Heart right ventricle (tissue), 16 donors: ENCODE results near the gene ZNF414. TPM values are rescaled to one million over a fixed set of nuclear protein-coding genes. Genes with fewer than 3 reads are reported as not detected.

Experiments
- ATAC-seq, 8 donors: fragments of 200-7000 bp; cut with Tn5 transposase; one replicate each; pipeline ENCODE4 v1.9.1; 2020; ENCODE audit warnings: mild to moderate bottlenecking in 8 of 8, moderate library complexity in 8 of 8, moderate number of reproducible peaks in 1 of 8
- DNase-seq, 2 donors: peaks; one replicate each; pipeline ENCODE4 v3.0.0-alpha.2; 2020
- H3K27ac ChIP-seq, 10 donors: fragments of 200-600 bp; sonication (generic) in 2 of 10; one replicate each; pipeline versions ENCODE4 v1.5.0 to v1.8.0; 2020 to 2022; ENCODE audit warnings: mild to moderate bottlenecking in 3 of 10
- H3K27me3 ChIP-seq, 7 donors: fragments of 200-600 bp; one replicate each; pipeline ENCODE4 v1.8.0; 2021 to 2022; ENCODE audit warnings: mild to moderate bottlenecking in 2 of 7
- H3K36me3 ChIP-seq, 9 donors: fragments of 200-600 bp; sonication (generic) in 1 of 9; one replicate each; pipeline versions ENCODE4 v1.5.0 to v1.8.0; 2020 to 2022; ENCODE audit warnings: mild to moderate bottlenecking in 2 of 9
- H3K4me1 ChIP-seq, 9 donors: fragments of 200-600 bp; sonication (generic) in 1 of 9; one replicate each; pipeline versions ENCODE4 v1.5.0 to v1.8.0; 2020 to 2022; ENCODE audit warnings: mild to moderate bottlenecking in 4 of 9
- H3K4me3 ChIP-seq, 10 donors: fragments of 200-600 bp; sonication (generic) in 2 of 10; one replicate each; pipeline versions ENCODE4 v1.5.0 to v1.8.0; 2020 to 2022; ENCODE audit warnings: mild to moderate bottlenecking in 7 of 10, moderate library complexity in 2 of 10
- H3K9me3 ChIP-seq, 11 donors: fragments of 200-600 bp in 10 of 11; sonication (generic) in 2 of 11; one replicate each; pipeline versions ENCODE4 v1.5.0 to v1.8.0; 2013 to 2022; ENCODE audit warnings: mild to moderate bottlenecking in 2 of 11, control low read depth in 1 of 11, moderate library complexity in 1 of 11
- WGBS, 2 donors: extraction: QIAGEN DNeasy Blood & Tissue Kit; methylation state at CpG; one replicate each; pipeline ENCODE4 v1.1.7; 2013; ENCODE audit warnings: inconsistent platforms in 1 of 2; 5-methylcytosine and 5-hydroxymethylcytosine counted together
- intact Hi-C, 10 donors: fragments of 100-400 bp; cut with DNase I; formaldehyde crosslinking; loops; one replicate each; pipeline versions ENCODE4 v1.11.1 to v1.14.2; 2022
- polyA plus RNA-seq, 2 donors: library from polyadenylated mRNA; stranded (reverse); fragments of 200-250 nt; gene quantifications; one replicate each; pipeline ENCODE4 v1.2.3, GENCODE V29; 2013
- total RNA-seq, 10 donors: library from RNA; stranded (reverse); fragmentation: NEBNext Ultra II Directional in 3 of 10; extraction: Animal tissue kit (Norgen Biotek cat#: 25700) in 3 of 10; gene quantifications; one replicate each; pipeline versions ENCODE4 v1.2.1 to v1.2.4, GENCODE V29; 2021 to 2023
- TF ChIP-seq, protein P1 (sequence below), 9 donors: fragments of 200-600 bp; sonication (generic) in 2 of 9; IDR thresholded peaks; one replicate each; pipeline versions ENCODE4 v1.5.0 to v1.8.0; 2021 to 2022; ENCODE audit warnings: antibody characterized with exemption in 9 of 9, mild to moderate bottlenecking in 5 of 9, moderate library complexity in 1 of 9
- donor health status: Arrhythmogenic right ventricular cardiomyopathy.
- donor health status: ischemic (EF 13 %, LVEDD 7.1; RV severe dilation, severe dysfunction).
- donor health status: healthy with polysubstance abuse.
- donor health status: DM: no; HTN: yes; CAD: no.
- donor health status: DM: no; HTN: no; CAD: no.
- donor health status: ischemic (EF 25% LVEDD 6.9; RV normal size, moderate dysfunction).
- donor health status: ischemic (EF 25% LVEDD 5.7; RV mildly dilated, moderate dysfunction).
- donor health status: healthy.
- donor health status: DM: yes; HTN: yes; CAD: no.
- donor health status: Ischemic cardiomyopathy.
- donor health status: ischemic (EF 35%, LVEDD 5.7; RV mildly dilated, moderate dysfunction).
- donor health status: nonischemic (EF 11% LVEDD 7.7; RV severe dilation, severe dysfunction).
- donor health status: DM: yes; HTN: yes; CAD: no.
- donor health status: PGD.
- donor health status: ischemic (EF 29% LVEDD 5.4; RV normal size, mild dysfunction).
- donor health status: nonischemic (EF 23%, LVEDD 6.1; RV moderate dilation, normal function).

Gene ZNF414
- total and polyA plus RNA-seq, 12 donors: 11.7 to 34.3 (median 17.7) TPM

DNA sequence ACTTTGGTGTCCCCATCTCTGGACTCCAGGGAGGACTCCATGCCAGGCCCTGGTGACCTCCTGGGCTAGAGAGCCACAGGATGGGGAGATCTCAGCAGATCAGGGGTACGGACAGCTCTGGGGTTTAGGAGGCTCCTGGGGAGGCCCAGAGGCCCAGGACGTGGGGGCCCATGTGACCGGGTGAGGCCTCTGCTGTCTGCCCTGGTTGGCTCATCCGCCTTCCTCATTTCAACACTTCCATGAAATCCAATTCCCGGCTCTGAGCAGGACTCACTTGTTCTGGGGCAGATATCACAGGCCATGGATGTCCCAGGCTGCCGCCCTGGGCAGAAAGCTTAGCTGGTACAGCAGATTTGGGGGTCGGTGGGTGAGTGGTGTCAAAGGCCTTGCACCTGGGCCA, 10.5 kb downstream of the ZNF414 start:
- intact Hi-C loops: loop anchor here in 3 of 10 donors (10.0 kb wide), 3 partner anchors 59 to 149 kb away; partner anchors contain the start of genes HNRNPM (in 1 of the 3) and MARCHF2 (in 1 of the 3)
- WGBS, 2 donors: 77 to 85% methylated on average over 7 of the region's 7 CpGs

DNA sequence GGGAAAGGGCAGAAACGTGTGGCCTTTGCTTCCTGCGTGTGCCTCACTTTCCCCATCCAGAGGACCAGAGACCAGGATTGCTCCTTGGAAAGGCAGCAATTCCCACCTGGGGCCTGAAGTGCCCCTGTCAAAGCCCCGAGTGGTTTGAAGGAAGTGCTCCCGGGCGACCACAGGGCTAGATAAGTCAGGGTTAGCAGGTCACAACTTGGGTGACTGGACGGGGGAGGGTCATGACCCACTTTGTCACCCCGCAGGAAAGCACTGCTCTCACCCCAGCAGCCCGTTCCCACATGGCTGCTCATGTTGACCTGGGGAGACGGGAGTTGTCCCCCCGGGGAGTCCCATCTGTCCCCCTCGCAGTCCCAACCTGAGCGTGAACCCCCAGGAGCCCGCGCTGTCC, 12.0 kb downstream of the ZNF414 start:
- intact Hi-C loops: loop anchor here in 3 of 10 donors (10.0 kb wide), 3 partner anchors 57 to 147 kb away; partner anchors contain the start of genes HNRNPM (in 1 of the 3) and MARCHF2 (in 1 of the 3)
- DNase-seq: no peak
- Histone ChIP-seq H3K27me3 (no peaks in the 10 kb centered on the region), H3K4me1 (peaks cover 2 to 68% (median 14%) of the 10 kb centered on the region in 9 donors), H3K36me3 (no peaks in the 10 kb centered on the region), H3K4me3 (peak overlapping the region in 1 of 10 donors; percentile 46), H3K27ac (peak overlapping the region in 1 of 10 donors; percentile 79), H3K9me3 (no peaks in the 10 kb centered on the region)
- WGBS, 2 donors: 71 to 78% methylated on average over 12 to 14 of the region's 14 CpGs
- TF ChIP-seq, protein P1, sequence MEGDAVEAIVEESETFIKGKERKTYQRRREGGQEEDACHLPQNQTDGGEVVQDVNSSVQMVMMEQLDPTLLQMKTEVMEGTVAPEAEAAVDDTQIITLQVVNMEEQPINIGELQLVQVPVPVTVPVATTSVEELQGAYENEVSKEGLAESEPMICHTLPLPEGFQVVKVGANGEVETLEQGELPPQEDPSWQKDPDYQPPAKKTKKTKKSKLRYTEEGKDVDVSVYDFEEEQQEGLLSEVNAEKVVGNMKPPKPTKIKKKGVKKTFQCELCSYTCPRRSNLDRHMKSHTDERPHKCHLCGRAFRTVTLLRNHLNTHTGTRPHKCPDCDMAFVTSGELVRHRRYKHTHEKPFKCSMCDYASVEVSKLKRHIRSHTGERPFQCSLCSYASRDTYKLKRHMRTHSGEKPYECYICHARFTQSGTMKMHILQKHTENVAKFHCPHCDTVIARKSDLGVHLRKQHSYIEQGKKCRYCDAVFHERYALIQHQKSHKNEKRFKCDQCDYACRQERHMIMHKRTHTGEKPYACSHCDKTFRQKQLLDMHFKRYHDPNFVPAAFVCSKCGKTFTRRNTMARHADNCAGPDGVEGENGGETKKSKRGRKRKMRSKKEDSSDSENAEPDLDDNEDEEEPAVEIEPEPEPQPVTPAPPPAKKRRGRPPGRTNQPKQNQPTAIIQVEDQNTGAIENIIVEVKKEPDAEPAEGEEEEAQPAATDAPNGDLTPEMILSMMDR (IDR thresholded peaks at IDR 0.05): no peak
- no peak for ATAC-seq

More for the DNA sequence above, 10.5 kb downstream of the ZNF414 start:
- H3K4me3 ChIP-seq: no peak overlapping the region
- peak overlapping the region in 1 of 10 donors; percentile 79 for H3K27ac ChIP-seq
- H3K9me3 ChIP-seq: no peaks in the 10 kb centered on the region
- TF ChIP-seq, protein P1 (IDR thresholded peaks at IDR 0.05): no peak
- ATAC-seq (no peak), DNase-seq (no peak)
- peaks cover 0 to under 1% (median 0%) of the 10 kb centered on the region in 9 donors for H3K36me3 ChIP-seq
- peaks cover 2 to 68% (median 14%) of the 10 kb centered on the region in 9 donors for H3K4me1 ChIP-seq
- H3K27me3 ChIP-seq: no peaks in the 10 kb centered on the region

DNA sequence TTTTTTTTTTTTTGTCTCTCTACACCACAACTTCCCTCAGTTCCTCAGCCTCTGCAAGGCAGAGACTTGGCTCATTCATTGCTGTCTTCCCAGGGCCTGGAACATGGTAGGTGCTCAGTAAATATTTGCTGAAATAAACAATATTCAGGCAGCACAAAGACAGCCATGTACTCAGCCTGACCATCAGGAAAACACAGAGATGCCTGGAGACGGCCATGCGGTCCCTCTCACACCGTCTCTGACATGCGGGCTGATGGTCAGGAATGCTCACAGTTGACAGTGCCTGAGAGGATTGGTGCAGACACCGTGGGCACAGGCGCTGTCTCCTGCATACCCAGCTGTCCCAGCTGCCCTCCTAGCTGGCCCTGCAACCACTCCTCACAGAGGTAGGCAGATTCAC, 12.5 kb downstream of the ZNF414 start:
- TF ChIP-seq, protein P1 (IDR thresholded peaks at IDR 0.05): no peak
- Histone ChIP-seq H3K9me3 (no peaks in the 10 kb centered on the region), H3K36me3 (no peaks in the 10 kb centered on the region), H3K4me1 (peaks cover 2 to 65% (median 11%) of the 10 kb centered on the region in 9 donors), H3K4me3 (peak overlapping the region in 1 of 10 donors; percentile 46), H3K27me3 (no peaks in the 10 kb centered on the region), H3K27ac (peak overlapping the region in 1 of 10 donors; percentile 79)
- ATAC-seq: no peak
- intact Hi-C loops: loop anchor here in 3 of 10 donors (10.0 kb wide), 3 partner anchors 57 to 147 kb away; partner anchors contain the start of genes HNRNPM (in 1 of the 3) and MARCHF2 (in 1 of the 3)
- WGBS, 2 donors: 74 to 76% methylated on average over 6 of the region's 6 CpGs
- no peak for DNase-seq

DNA sequence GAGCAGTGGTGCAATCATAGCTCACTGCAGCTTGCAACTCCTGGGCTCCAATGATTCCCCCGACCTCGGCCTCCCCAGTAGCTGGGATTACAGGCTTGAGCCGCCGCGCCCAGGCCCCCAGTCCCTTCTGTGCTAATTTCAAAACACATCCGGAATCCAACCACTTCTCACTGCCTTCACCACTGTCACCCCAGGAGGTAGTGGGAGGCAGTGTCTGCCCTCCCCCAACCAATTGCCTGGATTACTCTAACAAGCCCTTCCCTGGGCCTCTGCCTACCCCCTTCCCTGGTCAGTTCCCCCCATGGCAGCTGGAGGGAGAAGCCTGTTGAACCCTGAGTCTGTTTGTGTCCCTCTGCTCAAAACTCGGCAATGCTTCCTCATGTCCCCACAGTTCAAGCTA, 13.8 kb downstream of the ZNF414 start:
- H3K9me3 ChIP-seq: no peaks in the 10 kb centered on the region
- H3K27ac ChIP-seq: peak overlapping the region in 2 of 10 donors; percentile 16 to 79
- intact Hi-C loops: loop anchor here in 3 of 10 donors (10.0 kb wide), 3 partner anchors 55 to 145 kb away; partner anchors contain the start of genes HNRNPM (in 1 of the 3) and MARCHF2 (in 1 of the 3)
- ATAC-seq (no peak), DNase-seq (no peak)
- H3K27me3 ChIP-seq: no peaks in the 10 kb centered on the region
- TF ChIP-seq, protein P1 (IDR thresholded peaks at IDR 0.05): no peak
- 62 to 63% methylated on average over 7 of the region's 7 CpGs for WGBS, 2 donors
- peak overlapping the region in 1 of 10 donors; percentile 29 for H3K4me3 ChIP-seq
- H3K4me1 ChIP-seq: peaks cover 0 to 52% (median 0%) of the 10 kb centered on the region in 9 donors
- H3K36me3 ChIP-seq: no peaks in the 10 kb centered on the region
